ENCODE data around the gene CPZ. TPM values are rescaled to one million over a fixed set of nuclear protein-coding genes. Genes with fewer than 3 reads are reported as not detected.

The CPZ gene
- total and polyA plus RNA-seq, 2 of the 4 experiments (the other 2 are of a cell fraction), result 0.90 to 10.3 TPM

DNA sequence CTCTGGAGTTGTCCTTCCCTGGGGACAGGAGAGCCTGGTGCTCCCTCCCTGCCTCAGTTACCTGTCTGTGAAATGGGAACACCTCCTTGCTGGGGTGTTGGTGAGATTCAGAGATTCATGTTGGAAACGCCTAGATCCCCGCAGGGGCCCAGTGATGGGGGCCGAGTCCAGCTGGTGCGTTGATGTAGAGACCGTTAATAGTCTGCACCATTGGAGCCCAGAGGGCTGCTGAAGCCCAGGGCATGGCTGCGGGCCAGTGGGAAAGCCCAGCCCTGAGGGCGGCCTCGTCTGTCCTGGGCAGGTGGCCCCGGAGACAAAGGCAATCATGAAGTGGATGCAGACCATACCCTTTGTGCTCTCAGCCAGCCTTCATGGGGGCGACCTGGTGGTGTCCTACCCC lies 14.4 kb downstream of the CPZ start:
- no peak overlapping the region for H4K91ac ChIP-seq (ENCODE audit: insufficient read depth, low read depth, low read length)
- ChIA-PET CTCF (interaction anchor here (0.6 to 1.2 kb wide), 3 partner anchors 8 to 12 kb away, joined by 3 to 5 read pairs (median 3); no protein-coding TSS in a partner anchor), POLR2A (ENCODE audit: unreplicated experiment) (no interaction called here)
- no peak overlapping the region for H3K18ac ChIP-seq (ENCODE audit: low read depth, low read length)
- intact Hi-C loops (cut with micrococcal nuclease), result no loop called here
- H3K27me3 ChIP-seq (ENCODE audit: control insufficient read depth, insufficient read depth, low read length), result no peaks in the 10 kb centered on the region; the same call in 1 of the 2 replicates
- H3K14ac ChIP-seq (replicated peaks; ENCODE audit: low read depth, low read length), result no peak overlapping the region
- H3K4me3 ChIP-seq (ENCODE audit: insufficient read depth, low read depth, low read length), result no peak overlapping the region
- H3K56ac ChIP-seq (ENCODE audit: extremely low read depth, insufficient read depth, low read length), result no peak overlapping the region
- H4K8ac ChIP-seq (ENCODE audit: low read depth in 2 of 2, low read length in 2 of 2), result no peak overlapping the region
- H3K4ac ChIP-seq (ENCODE audit: low read depth, low read length), result no peak overlapping the region
- DNase-seq (no peak), ATAC-seq (ENCODE audit: low read depth) (no peak)
- no peak overlapping the region for H2BK120ac ChIP-seq (ENCODE audit: low read depth, low read length)
- no peak overlapping the region for H4K5ac ChIP-seq (ENCODE audit: low read depth, low read length)
- dilution Hi-C loops (cut with HindIII; ENCODE audit: low sequenced_read_pairs, unreplicated experiment), result no loop called here
- no peak overlapping the region for H2AK9ac ChIP-seq (replicated peaks; ENCODE audit: low read depth, low read length, poor library complexity)
- no peaks in the 10 kb centered on the region for H3K9me3 ChIP-seq (ENCODE audit: control insufficient read depth, insufficient read depth, low read length)
- H3K4me1 ChIP-seq (ENCODE audit: control insufficient read depth, insufficient read depth, low read length), result no peaks in the 10 kb centered on the region
- no peak overlapping the region for H2BK20ac ChIP-seq (ENCODE audit: low read depth, low read length)
- TF ChIP-seq POLR2A (IDR thresholded peaks at IDR 0.05; ENCODE audit: low read depth, low read length) (no peak), CEBPB (IDR thresholded peaks at IDR 0.05; ENCODE audit: low read depth, low read length) (no peak), RCOR1 (IDR thresholded peaks at IDR 0.05; ENCODE audit: insufficient replicate concordance, low read length) (no peak)
- TF ChIP-seq, protein P1, sequence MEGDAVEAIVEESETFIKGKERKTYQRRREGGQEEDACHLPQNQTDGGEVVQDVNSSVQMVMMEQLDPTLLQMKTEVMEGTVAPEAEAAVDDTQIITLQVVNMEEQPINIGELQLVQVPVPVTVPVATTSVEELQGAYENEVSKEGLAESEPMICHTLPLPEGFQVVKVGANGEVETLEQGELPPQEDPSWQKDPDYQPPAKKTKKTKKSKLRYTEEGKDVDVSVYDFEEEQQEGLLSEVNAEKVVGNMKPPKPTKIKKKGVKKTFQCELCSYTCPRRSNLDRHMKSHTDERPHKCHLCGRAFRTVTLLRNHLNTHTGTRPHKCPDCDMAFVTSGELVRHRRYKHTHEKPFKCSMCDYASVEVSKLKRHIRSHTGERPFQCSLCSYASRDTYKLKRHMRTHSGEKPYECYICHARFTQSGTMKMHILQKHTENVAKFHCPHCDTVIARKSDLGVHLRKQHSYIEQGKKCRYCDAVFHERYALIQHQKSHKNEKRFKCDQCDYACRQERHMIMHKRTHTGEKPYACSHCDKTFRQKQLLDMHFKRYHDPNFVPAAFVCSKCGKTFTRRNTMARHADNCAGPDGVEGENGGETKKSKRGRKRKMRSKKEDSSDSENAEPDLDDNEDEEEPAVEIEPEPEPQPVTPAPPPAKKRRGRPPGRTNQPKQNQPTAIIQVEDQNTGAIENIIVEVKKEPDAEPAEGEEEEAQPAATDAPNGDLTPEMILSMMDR (conservative IDR thresholded peaks at IDR 0.05; ENCODE audit: low read depth, low read length), result no peak
- no peak overlapping the region for H3K27ac ChIP-seq (ENCODE audit: insufficient read depth, low read length)
- H3K9ac ChIP-seq (ENCODE audit: low read depth, low read length), result no peak overlapping the region
- WGBS, 2 experiments (ENCODE audit: extremely low coverage in 2 of 2, insufficient read length in 1 of 2), result 79% methylated on average over 7 of the region's 10 CpGs; no CpG with 5 or more reads in 1 of the 2 experiments
- H3K9me1 ChIP-seq (ENCODE audit: insufficient read depth, low read length), result no peaks in the 10 kb centered on the region
- H2BK15ac ChIP-seq (ENCODE audit: low read depth, low read length), result no peak overlapping the region
- H2BK5ac ChIP-seq (ENCODE audit: low read depth, low read length, poor library complexity, severe bottlenecking), result no peak overlapping the region
- no peak overlapping the region for H3K23ac ChIP-seq (ENCODE audit: low read depth, low read length)
- H3K4me2 ChIP-seq (ENCODE audit: low read depth, low read length), result no peak overlapping the region
- in situ Hi-C loops (cut with MboI; ENCODE audit: low sequenced_read_pairs), result loop anchor here (25.0 kb wide), 1 partner anchor 395 kb away; no protein-coding TSS in a partner anchor
- BruUV-seq (replicated peaks), result no TSS peak
- no peaks in the 10 kb centered on the region for H4K20me1 ChIP-seq (ENCODE audit: insufficient read depth, low read length)
- peaks cover 56% of the 10 kb centered on the region; the same call in 1 of the 2 replicates for H3K36me3 ChIP-seq (ENCODE audit: control insufficient read depth, insufficient read depth, low read length)
- peak overlapping the region; percentile 11 for H2AFZ ChIP-seq (replicated peaks; ENCODE audit: low read length, poor library complexity)
- H3K79me1 ChIP-seq (ENCODE audit: low read depth in 1 of 2, low read length in 2 of 2), result no peaks in the 10 kb centered on the region
- no peak overlapping the region for H2AK5ac ChIP-seq (ENCODE audit: low read depth, low read length)
